Transverse colon (tissue), 3 donors: ENCODE measurements around the gene RAD51D.

Source experiments
- CTCF ChIP-seq, 5 experiments: fragments of 200-600 bp in 3 of 5; fragments of 450-650 bp in 2 of 5; sonication (generic) in 3 of 5; IDR thresholded peaks; 1 replicate in 2 of 5; 2 replicates in 3 of 5; pipeline ENCODE4 v1.5.1; 2016 to 2017; ENCODE audit warnings: antibody characterized with exemption in 5 of 5, inconsistent platforms in 3 of 5, mild to moderate bottlenecking in 2 of 5, moderate library complexity in 1 of 5
- POLR2A ChIP-seq: fragments of 450-650 bp; IDR thresholded peaks from one replicate; pipeline ENCODE4 v1.6.1; 2016; ENCODE audit warnings: antibody characterized with exemption, mild to moderate bottlenecking, moderate library complexity

- no peak for TF ChIP-seq CTCF (IDR thresholded peaks at IDR 0.05)
- no peak for TF ChIP-seq POLR2A
Observed at GRCh38 chr17:35057332-35057915, 62.2 kb downstream of the RAD51D start.
